Kidney (tissue), 2 donors: ENCODE results near the gene ARL14EP. TPM values are rescaled to one million over a fixed set of nuclear protein-coding genes. Genes with fewer than 3 reads are reported as not detected.

Experiments
- polyA plus RNA-seq: library from polyadenylated mRNA; stranded (reverse); fragments of 350-450 nt; fragmentation: Illumina TruSeq; extraction: RNeasy Lipid Tissue Mini Kit (QIAGEN cat#74804); gene quantifications from one replicate; pipeline ENCODE4 v1.2.3, GENCODE V29; 2014; ENCODE audit warnings: low read depth, low replicate concordance; ENCODE audit not compliant: insufficient read depth
- total RNA-seq: library from RNA; stranded (reverse); fragmentation: NEBNext Ultra II Directional; extraction: Animal tissue kit (Norgen Biotek cat#: 25700); gene quantifications from one replicate; pipeline ENCODE4 v1.2.1, GENCODE V29; 2021
- donor health status: DM: yes; HTN: yes; CAD: no.

Gene ARL14EP
- total and polyA plus RNA-seq, 2 donors from 2014 or later: 16.3 to 29.6 TPM

Other genes with a start within 250 kb of the ARL14EP start
- not detected for gene FSHB, start 92.1 kb upstream of the ARL14EP start, total RNA-seq
- not detected for gene FSHB, start 92.1 kb upstream of the ARL14EP start, polyA plus RNA-seq